HG03442 (cell line): ENCODE data around the gene SEMA4D.

Experiments
- ATAC-seq: cut with Tn5 transposase; IDR thresholded peaks from one replicate; pipeline ENCODE4 v1.9.1; 2021; ENCODE audit warnings: mild to moderate bottlenecking, moderate library complexity; ENCODE audit not compliant: unreplicated experiment

The SEMA4D gene

GRCh38 chr9:89391585-89391984, 106.3 kb downstream of the SEMA4D start:
- ATAC-seq: no peak

- ATAC-seq: no peak
These were observed 107.3 kb downstream of the SEMA4D start for GRCh38 chr9:89390578-89391116.

DNA sequence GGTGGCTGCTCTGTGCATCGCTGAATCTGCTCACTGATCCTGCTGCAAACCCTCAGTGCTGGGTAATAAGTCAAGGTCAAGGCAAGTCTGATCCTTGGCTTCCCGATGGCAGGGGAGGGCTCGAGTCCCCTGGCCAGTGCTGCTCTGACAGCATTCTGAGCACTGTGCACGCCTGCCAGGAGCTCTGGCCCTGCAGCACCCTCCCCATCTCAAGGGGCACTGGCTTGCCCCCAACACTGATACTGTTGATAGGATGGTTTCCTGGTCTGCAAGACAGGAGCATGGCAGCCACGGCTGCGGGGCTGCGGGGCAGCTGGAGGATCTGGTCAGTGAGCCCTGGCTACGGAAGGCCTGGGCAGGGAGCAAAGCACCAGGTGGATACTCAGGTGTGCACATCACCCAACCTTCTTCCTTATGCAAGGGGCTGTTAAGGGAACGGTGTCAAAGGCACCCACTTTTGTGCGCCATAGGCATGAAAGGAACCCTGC, 107.8 kb downstream of the SEMA4D start:
- no peak for ATAC-seq

DNA sequence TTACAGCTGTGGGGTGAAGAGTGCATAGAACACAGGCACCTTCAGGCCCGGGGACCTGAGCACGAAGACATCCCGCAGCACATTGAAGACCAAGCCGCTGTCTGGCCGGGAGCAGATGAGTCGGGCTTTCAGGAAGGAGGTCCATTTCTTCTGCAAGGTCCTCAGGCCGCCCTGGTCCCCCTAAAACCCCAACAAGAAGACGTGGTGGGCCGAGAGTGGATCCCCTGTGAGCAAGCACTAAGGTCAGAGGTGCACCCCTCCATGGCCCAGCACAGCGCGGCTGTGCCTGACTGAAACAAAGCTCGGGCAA, 109.1 kb downstream of the SEMA4D start:
- ATAC-seq: no peak

- ATAC-seq: no peak
These were observed 109.6 kb downstream of the SEMA4D start for GRCh38 chr9:89388084-89388867.

- no peak for ATAC-seq
These were observed 110.6 kb downstream of the SEMA4D start for GRCh38 chr9:89387197-89387849.

GRCh38 chr9:89386797-89387196, 111.1 kb downstream of the SEMA4D start:
- no peak for ATAC-seq

DNA sequence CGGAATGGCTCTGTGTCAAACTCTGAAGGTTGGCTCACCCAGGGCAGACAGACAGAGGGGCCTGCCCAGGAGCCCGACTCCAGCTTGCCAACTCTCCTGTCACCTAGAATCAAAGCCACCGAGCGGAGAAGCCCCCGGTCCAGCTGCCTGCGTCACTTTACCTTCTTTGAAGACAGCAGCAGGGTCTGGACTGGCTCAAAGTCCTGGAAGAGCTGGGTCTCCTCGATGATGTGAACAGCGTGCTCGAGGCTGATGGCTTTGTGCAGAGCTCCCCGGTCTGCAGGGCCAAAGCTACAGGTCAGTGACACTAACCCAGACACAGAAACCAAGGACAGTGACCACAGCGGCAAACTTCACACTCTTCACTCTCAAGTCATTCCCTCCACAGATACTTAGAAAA, 111.7 kb downstream of the SEMA4D start:
- ATAC-seq: no peak

GRCh38 chr9:89384783-89385182, 113.1 kb downstream of the SEMA4D start:
- ATAC-seq: no peak

DNA sequence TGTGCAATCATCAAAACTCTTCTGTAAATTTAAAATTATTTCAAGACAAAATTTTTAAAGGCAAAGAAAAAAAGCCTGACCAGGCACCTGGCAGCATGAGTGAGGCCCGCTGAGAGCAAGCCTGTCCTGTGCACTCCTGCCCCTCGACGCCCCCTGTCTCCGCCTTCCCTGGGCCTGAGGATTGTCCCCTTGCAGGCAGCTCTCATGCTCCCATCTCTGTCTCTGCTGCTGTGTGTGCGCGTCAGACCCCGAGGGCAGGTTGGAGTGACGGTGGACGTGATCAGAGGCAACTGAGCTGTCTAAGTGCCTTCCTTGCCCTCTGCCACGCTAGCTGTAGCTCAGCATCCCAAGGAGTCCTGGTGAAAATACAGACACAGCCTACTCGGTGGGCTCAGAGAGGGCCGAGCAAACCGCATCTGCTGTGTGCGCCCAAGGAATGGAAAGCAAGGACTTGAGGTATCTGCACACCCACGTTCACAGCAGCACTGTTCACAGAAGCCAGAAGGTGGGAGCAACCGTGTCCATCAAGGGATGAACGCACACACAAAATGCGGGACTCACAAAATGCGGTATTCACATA, 114.1 kb downstream of the SEMA4D start:
- ATAC-seq: no peak

- ATAC-seq: no peak
These were observed 114.7 kb downstream of the SEMA4D start for GRCh38 chr9:89383030-89383720.

DNA sequence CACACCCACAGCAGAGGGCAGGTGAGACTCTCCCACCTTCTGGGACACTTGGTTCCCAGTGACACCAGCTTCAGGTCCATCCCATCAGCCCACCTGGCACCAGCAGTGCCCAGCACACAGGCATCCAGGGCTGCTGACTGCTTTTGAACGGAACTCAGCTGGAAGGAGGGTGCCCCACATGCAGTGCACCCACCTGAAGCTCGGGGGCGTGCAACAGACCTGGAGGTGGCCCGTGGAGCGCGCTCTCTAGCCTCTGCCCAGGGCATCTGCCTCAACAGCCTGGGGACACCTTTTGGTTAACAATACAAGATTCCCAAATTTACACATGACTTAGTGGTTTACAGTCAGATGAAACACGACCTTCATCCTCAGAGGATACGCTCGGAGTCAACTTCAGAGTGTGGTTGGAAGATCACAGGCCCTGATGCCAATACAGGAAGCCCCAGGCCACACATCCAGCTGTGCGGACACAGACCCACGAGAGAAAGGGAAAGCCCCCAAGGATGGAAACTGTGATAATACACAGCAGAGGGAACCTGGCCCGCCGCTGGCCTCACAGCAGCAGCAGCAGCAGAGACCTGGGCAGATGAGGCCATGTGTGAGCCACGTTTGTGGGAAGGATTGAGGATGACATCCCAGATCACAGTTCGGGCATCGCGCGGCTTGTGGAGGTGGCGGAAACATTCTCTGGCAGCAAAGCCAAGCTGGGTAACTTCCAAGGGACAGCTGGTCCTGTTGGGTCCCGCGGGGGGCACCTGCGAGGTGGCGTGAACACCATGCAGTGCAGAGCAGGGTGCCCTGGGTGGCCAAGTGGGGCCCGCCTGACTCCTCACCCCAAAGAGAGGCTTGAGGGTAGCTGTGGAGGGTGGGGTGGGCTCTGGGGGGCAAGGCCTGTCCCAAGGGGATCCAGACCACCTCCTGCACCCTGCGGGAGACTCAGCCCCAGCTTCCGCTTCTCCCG, 115.6 kb downstream of the SEMA4D start:
- ATAC-seq: no peak

DNA sequence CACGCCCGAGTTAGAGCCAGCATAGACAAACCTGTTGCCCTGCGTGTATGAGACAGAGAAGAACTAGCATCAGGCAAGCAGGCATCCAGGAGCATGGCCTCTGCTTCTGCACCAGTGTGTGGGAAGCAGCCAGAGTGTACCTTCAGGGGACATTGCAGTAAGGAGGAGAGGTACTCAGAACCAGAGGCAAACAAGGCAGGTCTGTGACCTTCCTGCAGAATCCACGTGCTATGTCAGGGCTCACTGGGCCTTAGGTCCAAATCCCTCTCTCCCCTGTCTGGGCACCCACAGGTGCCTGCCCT, 116.7 kb downstream of the SEMA4D start:
- no peak for ATAC-seq

- ATAC-seq: no peak
These were observed 117.2 kb downstream of the SEMA4D start for GRCh38 chr9:89380437-89381307.

- ATAC-seq: no peak
These were observed 118.3 kb downstream of the SEMA4D start for GRCh38 chr9:89379508-89380115.

DNA sequence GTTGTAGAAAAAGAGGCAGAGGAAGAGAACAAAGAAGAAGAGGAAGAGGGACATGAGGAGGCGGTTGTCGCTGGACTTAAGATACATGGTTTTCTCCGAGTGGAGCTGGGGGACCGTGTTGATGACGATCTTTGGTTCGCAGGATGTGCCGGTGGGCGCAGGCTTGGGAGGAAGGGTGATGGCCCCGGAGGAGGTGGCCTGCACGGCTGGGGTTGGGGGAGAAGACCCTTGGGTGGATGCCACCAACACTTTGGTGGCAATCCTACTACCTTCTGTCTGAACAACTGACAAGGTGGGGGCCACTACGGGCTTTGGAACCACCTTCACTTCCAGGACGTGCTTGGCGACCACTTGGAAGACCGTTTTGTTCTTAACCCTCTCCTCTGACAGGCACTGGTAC, 118.9 kb downstream of the SEMA4D start:
- ATAC-seq: no peak

- ATAC-seq: no peak
These were observed 119.4 kb downstream of the SEMA4D start for GRCh38 chr9:89378541-89378940.

GRCh38 chr9:89377411-89377810, 120.5 kb downstream of the SEMA4D start:
- ATAC-seq: no peak

DNA sequence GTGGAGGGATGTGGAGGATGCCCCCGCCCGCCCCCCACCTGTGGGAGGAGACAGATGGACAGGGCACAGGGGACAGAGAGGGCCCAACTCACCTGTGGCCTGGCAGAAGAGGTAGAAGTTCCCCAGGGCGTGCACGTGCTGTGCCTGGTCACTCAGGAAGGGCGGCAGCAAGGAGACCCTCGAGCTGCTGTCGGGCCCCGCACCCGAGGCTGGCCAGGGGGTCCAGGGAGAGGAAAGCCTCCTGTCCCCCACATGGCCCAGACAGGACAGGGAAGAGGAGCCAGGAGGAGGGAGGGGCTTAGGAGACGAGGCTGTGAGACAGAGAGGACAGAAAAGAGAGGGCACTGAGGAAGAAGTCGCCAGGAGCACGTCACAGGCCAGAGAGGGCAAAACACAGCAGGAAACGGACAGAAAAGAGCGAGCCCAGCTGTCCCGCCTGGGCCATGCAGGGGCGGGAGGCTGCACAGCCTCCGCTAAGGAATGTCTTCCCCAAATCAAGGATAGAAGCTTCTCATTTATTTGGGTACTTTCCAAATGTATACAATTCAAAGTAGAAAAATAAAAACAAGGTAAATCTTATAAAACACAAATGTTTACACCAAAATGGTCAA, 121.1 kb downstream of the SEMA4D start:
- no peak for ATAC-seq
